Measurements from ENCODE around the gene PARN.
A peak's percentile ranks its signal among the peaks of the same experiment; 100 is the strongest.

PARN gene

DNA sequence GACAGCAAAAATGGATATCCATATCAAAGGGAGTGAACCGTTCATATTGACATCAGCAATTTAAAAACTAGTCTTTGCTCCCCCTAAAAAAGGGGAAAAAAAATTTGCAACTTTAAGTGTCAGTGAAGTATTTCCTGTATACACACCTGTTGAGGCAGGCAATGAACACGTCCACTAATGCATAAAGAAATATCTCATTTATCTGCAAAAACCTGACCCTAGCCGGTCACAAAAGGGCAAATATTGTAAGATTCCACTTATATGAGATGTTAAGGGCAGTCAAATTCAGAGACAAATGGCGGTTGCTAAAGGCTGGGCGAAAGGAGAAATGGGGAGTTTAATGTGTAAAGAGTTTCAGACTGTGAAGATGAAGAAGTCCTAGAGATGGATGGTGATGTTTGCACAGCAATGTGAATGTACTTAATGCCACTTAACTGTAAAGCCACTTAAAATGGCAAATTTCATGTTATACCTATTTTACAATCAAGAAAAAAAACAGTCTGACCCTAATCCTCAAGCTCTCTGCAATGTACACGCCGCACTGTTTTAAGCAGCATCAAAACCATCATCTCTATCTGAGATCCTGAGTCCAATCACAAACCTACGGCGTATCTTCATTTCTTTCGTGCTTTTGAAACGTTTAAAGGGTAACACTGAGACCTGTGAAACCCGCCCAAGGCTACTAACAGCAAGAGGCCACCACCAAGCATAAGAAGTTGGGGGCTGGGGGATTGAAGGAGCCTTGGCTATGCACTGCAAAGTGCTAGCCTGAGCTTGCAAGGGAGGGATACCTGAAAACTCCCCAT, 1.1 kb downstream of the PARN start:
- H3K4me1 ChIP-seq (ENCODE audit: control insufficient read depth in 1 of 2, insufficient read depth in 1 of 2, low read depth in 1 of 2, low read length in 1 of 2), result peaks cover 37 to 38% of the 10 kb centered on the region in 2 experiments
- H3K4me3 ChIP-seq (ENCODE audit: low read depth in 1 of 2, low read length in 1 of 2), result peak overlapping the region; percentile 70 to 79
- no peaks in the 10 kb centered on the region for H3K27me3 ChIP-seq
- TF ChIP-seq, protein P1, sequence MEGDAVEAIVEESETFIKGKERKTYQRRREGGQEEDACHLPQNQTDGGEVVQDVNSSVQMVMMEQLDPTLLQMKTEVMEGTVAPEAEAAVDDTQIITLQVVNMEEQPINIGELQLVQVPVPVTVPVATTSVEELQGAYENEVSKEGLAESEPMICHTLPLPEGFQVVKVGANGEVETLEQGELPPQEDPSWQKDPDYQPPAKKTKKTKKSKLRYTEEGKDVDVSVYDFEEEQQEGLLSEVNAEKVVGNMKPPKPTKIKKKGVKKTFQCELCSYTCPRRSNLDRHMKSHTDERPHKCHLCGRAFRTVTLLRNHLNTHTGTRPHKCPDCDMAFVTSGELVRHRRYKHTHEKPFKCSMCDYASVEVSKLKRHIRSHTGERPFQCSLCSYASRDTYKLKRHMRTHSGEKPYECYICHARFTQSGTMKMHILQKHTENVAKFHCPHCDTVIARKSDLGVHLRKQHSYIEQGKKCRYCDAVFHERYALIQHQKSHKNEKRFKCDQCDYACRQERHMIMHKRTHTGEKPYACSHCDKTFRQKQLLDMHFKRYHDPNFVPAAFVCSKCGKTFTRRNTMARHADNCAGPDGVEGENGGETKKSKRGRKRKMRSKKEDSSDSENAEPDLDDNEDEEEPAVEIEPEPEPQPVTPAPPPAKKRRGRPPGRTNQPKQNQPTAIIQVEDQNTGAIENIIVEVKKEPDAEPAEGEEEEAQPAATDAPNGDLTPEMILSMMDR (IDR thresholded peaks at IDR 0.05), result no peak
- H3K9me3 ChIP-seq, result no peaks in the 10 kb centered on the region
- H3K27ac ChIP-seq, result peak overlapping the region; percentile 90
- peaks cover 21% of the 10 kb centered on the region for H3K36me3 ChIP-seq

DNA sequence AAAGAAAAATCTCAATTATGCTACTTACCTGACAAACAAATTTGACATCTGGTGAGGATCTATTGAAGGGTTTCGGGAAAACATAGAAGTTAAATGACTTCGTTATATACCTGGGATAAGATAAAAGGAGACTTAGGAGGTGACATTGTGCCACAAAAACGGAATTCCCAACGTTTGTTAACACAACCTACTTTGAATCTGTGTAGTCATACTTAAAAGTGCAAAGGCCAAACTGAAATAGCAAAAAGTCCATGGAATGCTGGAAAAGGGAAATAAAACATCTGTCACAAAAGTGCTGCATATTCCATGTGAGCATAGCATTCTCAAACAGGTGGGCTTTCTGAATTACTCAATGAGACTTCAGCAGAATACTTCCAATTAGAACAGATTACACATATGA, 3.0 kb downstream of the PARN start:
- Histone ChIP-seq H3K36me3 (peaks cover 36% of the 10 kb centered on the region), H3K4me1 (ENCODE audit: control insufficient read depth in 1 of 2, insufficient read depth in 1 of 2, low read depth in 1 of 2, low read length in 1 of 2) (peaks cover 27 to 31% of the 10 kb centered on the region in 2 experiments)
- TF ChIP-seq, protein P1 (IDR thresholded peaks at IDR 0.05), result no peak

DNA sequence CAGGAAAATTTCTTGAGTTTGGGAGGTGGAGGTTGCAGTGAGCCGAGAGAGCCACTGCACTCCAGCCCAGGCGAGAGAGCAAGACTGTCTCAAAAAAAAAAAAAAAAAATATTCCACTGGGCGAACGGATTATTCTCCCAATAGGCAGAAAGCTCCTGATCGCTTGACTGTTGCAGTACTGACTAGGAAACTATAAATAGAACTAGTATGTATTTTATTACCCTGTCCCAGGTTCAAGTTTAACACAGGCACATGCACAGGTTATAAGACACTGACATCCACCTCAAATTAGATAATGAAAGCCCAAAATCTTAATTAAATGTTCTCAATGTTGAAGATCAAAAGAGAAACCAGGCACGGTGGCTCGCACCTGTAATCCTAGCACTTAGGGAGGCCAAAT, 11.5 kb downstream of the PARN start:
- no peaks in the 10 kb centered on the region for H3K9me3 ChIP-seq
- H3K4me3 ChIP-seq (ENCODE audit: low read depth in 1 of 2, low read length in 1 of 2), result no peak overlapping the region
- no peak overlapping the region for H3K27ac ChIP-seq
- H3K4me1 ChIP-seq (ENCODE audit: control insufficient read depth in 1 of 2, insufficient read depth in 1 of 2, low read depth in 1 of 2, low read length in 1 of 2), result no peaks in the 10 kb centered on the region
- peaks cover 77% of the 10 kb centered on the region for H3K36me3 ChIP-seq
- TF ChIP-seq, protein P1 (IDR thresholded peaks at IDR 0.05), result no peak
- no peaks in the 10 kb centered on the region for H3K27me3 ChIP-seq

More for the DNA sequence above, 3.0 kb downstream of the PARN start:
- Histone ChIP-seq H3K27ac (no peak overlapping the region), H3K4me3 (ENCODE audit: low read depth in 1 of 2, low read length in 1 of 2) (no peak overlapping the region), H3K27me3 (no peaks in the 10 kb centered on the region), H3K9me3 (no peaks in the 10 kb centered on the region)

DNA sequence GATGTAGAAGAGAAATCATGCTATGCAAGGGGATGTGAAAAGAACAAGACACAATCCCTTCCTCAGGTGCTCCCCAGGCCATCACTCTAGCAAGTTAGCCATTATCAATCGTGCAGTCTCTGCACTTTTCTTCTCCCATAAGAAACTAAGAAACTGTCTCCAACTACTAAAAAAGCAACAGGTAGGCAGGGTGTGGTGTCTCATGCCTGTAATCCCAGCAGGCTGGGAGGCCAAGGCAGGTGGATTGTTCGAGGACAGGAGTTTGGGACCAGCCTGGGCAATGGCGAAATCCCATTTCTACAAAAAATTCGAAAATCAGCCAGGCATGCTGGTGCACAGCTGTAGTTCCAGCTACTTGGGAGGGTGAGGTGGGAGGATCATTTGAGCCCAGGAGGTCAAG, 13.8 kb downstream of the PARN start:
- Histone ChIP-seq H3K4me3 (ENCODE audit: low read depth in 1 of 2, low read length in 1 of 2) (no peak overlapping the region), H3K36me3 (peaks cover 72% of the 10 kb centered on the region)
- TF ChIP-seq, protein P1 (IDR thresholded peaks at IDR 0.05), result no peak

DNA sequence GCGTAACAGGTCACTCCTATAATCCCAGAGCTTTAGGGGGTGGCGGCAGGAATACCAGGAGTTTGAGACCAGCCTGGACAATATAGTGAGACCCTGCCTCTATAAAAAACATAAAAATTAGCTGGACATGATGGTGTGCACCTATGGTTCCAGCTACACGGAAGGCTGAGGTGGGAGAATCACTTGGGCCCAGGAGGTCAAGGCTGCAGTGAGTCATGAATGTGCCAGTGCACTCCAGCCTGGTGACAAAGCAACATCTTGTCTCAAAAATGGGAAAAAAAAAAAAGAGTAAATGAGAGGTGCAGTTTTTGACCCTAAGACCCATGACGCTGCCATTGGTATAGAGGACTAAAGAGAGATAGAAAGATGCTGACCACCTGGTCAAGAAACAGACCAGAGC, 16.1 kb downstream of the PARN start:
- Histone ChIP-seq H3K4me1 (ENCODE audit: control insufficient read depth in 1 of 2, insufficient read depth in 1 of 2, low read depth in 1 of 2, low read length in 1 of 2) (no peaks in the 10 kb centered on the region), H3K4me3 (ENCODE audit: low read depth in 1 of 2, low read length in 1 of 2) (no peak overlapping the region), H3K9me3 (no peaks in the 10 kb centered on the region), H3K36me3 (peaks cover 80% of the 10 kb centered on the region), H3K27me3 (no peaks in the 10 kb centered on the region), H3K27ac (no peak overlapping the region)
- TF ChIP-seq, protein P1 (IDR thresholded peaks at IDR 0.05), result no peak

More for the DNA sequence above, 13.8 kb downstream of the PARN start:
- Histone ChIP-seq H3K4me1 (ENCODE audit: control insufficient read depth in 1 of 2, insufficient read depth in 1 of 2, low read depth in 1 of 2, low read length in 1 of 2) (no peaks in the 10 kb centered on the region), H3K27ac (no peak overlapping the region), H3K27me3 (no peaks in the 10 kb centered on the region), H3K9me3 (no peaks in the 10 kb centered on the region)
